SK-N-SH (cell line): ENCODE results near the gene IL31.

Source experiments
- POLR2AphosphoS5 ChIP-seq: IDR thresholded peaks from 2 replicates; pipeline ENCODE4 v1.6.1; 2012; ENCODE audit warnings: low read depth, low read length
- RCOR1 ChIP-seq: fragments of 150-350 bp; IDR thresholded peaks from 2 replicates; pipeline ENCODE4 v1.6.1; 2017; ENCODE audit warnings: antibody characterized with exemption, low read length
- TF ChIP-seq, protein P1 (sequence below): IDR thresholded peaks from 2 replicates; pipeline ENCODE4 v1.4.0; 2012; ENCODE audit warnings: low read depth, borderline replicate concordance

DNA sequence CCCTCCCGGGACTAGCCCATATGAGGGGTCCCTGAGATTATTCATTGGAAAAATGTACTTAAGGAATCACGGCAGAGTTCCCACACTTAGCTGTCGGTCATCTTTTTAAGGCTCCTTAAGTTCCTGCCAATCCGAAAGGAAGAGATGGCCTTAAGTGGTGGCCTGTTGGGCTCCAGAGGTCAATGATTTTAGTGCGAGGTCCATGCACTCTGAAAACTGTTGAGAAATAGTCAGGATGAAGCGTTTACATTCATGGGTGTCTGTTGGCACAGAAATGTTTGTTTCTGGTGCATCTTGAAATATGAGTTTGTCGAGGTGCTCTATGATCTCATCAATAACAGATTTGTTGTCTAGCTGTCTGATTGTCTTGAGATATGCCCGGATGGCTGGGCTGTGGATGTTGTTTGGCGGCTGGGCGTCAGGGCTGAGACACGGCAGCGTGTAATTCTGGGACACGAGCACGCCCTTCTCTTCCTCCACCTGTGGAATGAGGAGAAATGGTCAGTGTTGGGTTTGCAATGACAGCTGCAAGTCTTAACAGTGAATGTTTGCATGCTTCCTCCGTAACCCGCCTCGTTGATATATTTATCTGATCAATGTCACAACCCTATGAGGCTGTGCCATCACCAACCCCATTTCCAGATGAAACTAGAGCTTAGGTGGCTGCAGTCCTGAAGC lies 1.6 kb downstream of the IL31 start:
- TF ChIP-seq POLR2AphosphoS5 (no peak), RCOR1 (no peak)
- TF ChIP-seq, protein P1, sequence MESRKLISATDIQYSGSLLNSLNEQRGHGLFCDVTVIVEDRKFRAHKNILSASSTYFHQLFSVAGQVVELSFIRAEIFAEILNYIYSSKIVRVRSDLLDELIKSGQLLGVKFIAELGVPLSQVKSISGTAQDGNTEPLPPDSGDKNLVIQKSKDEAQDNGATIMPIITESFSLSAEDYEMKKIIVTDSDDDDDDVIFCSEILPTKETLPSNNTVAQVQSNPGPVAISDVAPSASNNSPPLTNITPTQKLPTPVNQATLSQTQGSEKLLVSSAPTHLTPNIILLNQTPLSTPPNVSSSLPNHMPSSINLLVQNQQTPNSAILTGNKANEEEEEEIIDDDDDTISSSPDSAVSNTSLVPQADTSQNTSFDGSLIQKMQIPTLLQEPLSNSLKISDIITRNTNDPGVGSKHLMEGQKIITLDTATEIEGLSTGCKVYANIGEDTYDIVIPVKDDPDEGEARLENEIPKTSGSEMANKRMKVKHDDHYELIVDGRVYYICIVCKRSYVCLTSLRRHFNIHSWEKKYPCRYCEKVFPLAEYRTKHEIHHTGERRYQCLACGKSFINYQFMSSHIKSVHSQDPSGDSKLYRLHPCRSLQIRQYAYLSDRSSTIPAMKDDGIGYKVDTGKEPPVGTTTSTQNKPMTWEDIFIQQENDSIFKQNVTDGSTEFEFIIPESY = no peak
